Limb (tissue), 2 donors: ENCODE measurements around the gene TNN.
"Not testable (repeated sequence)": the region's sequence is repeated elsewhere in the genome, so short reads cannot be mapped to it uniquely, and the experiment has no call there.

Experiments used
- DNase-seq, 2 donors: peaks; one replicate each; pipeline ENCODE4 v3.0.0-alpha.2; 2016; ENCODE audit errors: extremely low spot score in 2 of 2

Gene TNN

DNA sequence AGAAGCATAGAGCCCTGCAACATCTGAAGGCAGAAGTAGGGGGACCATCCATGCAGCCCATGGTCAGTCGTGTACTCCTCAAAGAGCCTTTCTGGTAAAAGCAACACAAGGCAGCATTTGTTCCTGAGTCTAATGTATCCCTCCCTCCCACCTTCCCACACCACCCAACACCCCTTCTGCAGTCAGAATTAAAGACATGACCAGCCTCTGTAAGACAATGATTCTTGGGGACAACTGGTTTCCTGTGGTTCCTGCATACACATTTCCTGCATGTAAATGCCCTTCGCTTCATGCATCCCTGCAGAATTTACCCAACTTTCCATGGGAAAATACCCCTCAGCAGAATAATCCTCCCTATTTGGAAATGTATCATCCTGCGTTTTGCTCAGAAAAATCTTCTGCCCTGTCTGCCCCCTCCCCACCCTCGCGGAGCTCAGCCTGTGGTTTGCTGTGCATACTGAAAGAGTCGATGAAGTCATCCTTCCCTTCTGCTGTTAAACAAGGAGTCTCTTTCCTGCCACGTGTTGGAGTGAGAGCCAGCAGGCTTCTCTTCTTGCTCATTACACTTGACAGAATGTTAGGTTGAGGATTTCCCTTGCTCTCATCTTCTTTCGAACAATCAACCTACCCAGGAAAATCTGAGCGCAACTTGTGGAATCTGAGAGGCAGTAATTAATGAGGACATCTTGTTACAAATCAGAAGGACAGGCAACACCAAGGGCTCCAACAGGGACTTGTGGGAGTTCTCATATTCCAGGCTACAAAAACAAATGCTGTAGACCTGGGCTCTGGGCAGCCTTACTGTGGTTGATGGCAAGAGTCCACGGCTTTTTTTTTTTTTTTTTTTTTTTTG, 4.7 kb downstream of the TNN start:
- peak; percentile 70 to 86 for DNase-seq

DNA sequence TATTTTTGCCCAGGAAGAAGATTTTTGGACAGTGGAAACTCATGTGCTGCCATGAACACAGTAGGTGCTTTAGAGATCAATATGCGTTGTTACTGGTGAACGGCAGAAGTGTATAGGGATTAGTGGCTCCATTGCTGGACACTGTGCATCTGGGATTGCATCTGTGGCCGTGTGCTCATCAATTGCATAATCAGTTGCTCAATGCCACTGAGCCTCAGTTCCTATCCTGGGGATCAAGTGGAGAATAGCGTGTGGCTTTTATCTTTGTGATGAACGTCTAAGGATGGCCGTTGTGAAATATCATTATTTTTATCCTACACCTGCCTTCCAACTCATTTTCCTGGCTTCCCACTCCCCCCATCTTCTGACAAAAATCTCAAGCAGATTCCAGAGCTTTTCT, 5.4 kb downstream of the TNN start:
- DNase-seq = no peak

DNA sequence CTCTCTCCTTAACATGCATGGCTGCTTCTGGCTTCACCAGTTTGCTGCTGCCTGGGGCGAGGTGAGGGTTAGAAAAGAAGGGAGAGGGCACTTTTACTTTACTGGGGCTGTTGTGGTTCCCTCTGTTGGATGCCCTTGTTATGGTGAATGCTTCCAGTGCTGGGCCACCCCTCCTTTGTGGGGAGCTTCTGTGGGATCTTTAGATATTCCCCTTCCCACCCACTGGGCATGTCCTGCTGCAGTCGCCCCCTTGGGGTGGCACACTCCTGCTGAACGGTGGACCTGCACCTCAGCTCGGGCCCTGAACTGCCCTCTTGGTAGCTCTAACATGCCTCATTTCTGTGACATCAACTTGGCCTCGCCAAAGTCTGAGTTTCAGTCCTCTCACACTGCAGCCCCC, 6.0 kb downstream of the TNN start:
- DNase-seq = no peak

DNA sequence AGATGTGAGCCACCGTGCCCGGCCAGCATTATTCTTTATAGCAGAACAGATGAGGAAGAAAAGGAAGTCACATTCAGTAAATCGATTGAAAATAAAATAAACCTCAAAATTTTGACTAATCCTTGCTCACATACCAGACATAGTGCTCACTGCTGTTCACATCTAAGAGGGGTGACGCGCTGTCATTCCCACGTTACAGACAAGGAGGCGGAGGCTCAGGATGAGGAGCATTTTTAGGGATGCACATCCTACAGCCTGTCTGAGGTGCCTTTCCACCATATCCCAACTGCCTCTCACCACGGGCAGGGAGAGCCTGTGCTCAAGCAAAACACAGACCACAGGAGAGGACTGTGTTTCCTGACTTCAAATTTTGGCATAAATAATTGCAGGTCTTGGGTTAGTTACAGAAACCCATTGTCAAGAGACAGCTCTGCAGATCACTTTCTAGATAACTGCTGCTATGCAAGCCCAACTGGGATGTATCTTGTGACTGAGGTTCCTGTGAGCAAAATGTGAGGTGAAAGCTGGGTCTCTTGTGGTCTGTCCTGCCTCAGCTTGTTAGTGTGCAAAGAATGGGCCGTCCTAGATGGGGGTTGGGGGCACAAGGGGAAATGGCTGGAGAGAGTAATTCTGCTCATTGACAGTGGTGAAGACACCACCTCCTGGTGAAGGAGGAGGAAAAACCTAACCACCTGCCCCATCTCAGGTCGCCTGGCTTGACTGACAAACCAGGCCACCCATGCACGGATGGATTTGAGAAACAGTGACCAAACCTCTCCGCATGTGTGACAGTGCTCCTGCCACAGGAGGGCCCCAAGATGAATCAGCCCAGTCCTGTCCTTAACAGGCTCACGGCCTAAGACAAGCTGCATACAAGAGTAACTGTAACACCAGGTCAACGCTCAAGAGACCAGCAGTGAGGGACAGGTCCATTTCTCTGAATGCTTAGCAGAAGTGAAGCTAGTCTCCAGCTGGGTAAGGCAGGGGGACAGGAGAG, 8.2 kb downstream of the TNN start:
- DNase-seq = no peak

DNA sequence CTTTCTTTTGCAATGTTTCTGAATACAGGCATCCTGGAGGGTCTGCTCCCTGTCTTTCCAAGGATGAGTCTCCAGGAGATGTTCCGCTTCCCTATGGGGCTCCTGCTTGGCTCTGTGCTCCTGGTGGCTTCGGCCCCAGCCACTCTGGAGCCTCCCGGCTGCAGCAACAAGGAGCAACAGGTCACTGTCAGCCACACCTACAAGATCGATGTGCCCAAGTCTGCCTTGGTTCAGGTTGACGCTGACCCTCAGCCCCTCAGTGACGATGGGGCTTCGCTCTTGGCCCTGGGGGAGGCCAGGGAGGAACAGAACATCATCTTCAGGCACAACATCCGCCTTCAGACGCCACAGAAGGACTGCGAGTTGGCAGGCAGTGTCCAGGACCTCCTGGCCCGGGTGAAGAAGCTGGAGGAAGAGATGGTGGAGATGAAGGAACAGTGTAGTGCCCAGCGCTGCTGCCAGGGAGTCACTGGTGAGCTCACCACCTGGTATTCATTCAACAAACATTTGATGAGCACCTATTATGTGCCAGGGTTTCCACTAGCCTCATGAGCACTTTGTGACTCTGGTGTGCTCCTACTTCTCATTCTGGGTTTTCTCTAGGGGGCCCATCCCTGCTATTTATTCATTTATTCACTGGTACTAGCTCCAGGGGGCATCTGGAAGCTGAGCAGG, 9.9 kb downstream of the TNN start:
- DNase-seq = no peak

DNA sequence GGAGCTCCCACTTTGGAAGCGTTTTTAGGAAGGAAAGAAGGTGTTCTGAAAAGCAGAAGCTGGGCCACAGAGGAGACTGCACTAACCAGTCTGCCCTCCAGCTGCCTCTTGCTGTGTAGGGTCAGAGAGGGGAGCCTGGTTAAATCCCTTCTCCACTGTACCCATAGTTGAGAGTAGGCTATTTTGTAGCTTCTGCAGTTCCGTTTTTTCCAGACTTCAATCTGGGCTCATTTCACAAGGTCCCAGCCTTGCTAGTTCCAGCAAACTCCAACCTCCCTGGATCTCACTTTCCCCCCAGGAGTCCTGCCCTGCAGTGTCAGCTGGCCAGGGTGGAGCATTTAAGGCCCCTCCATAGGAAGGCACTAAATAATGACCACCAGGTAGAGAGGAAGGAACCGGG, 11.0 kb downstream of the TNN start:
- no peak for DNase-seq

DNA sequence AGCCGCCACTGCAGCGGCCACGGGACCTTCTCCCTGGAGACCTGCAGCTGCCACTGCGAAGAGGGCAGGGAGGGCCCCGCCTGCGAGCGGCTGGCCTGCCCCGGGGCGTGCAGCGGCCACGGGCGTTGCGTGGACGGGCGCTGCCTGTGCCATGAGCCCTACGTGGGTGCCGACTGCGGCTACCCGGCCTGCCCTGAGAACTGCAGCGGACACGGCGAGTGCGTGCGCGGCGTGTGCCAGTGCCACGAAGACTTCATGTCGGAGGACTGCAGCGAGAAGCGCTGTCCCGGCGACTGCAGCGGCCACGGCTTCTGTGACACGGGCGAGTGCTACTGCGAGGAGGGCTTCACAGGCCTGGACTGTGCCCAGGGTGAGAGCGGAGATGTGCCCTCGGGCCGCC, 11.7 kb downstream of the TNN start:
- no peak for DNase-seq

DNA sequence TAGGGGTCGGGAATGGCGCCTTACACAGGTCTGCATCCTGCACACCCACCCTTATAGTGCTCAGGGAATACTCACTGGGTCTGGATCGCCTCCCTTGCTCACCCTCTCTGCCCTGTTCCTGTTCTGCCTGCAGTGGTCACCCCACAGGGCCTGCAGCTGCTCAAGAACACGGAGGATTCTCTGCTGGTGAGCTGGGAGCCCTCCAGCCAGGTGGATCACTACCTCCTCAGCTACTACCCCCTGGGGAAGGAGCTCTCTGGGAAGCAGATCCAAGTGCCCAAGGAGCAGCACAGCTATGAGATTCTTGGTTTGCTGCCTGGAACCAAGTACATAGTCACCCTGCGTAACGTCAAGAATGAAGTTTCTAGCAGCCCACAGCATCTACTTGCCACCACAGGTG, 12.4 kb downstream of the TNN start:
- DNase-seq = no peak

DNA sequence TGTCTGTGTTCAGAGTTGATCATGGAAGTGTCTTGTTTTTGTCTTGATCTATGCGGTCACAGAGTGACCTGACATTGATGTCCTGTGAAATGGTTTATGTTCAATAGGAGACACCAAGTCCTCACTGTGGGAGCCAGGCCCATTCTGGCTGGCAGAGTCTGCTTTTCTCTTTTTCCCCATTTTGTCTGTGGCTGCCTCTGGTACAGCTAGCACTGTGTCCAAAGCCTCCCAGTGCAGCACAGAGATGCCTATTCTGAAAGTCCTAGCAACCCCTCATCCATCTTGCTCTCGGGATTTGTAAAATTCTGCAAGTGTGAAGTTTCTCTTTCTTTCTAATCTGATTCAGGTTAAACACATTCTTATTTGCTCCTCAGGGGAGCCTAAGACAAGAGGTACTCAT, 14.3 kb downstream of the TNN start:
- no peak for DNase-seq

DNA sequence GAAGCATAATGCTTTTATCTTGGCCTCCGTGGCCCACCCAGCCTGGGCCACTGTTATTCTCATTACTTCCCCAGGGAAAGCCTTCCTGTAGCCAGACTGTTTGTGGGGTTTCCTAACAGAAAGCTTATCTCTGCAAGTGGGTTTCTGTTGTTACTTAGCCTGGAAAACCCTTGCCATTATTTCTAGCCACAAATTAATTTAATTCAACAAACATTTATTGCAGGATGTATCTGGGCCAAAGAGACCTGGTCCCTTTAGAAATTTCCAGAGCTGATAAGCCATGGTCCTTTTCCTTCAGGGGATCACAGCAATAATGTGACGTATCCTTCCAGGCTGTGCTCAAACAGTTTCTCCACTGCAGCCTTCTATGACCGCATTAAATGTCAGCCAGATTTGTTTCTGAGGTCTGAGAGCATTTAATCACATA, 20.9 kb downstream of the TNN start:
- DNase-seq = no peak

DNA sequence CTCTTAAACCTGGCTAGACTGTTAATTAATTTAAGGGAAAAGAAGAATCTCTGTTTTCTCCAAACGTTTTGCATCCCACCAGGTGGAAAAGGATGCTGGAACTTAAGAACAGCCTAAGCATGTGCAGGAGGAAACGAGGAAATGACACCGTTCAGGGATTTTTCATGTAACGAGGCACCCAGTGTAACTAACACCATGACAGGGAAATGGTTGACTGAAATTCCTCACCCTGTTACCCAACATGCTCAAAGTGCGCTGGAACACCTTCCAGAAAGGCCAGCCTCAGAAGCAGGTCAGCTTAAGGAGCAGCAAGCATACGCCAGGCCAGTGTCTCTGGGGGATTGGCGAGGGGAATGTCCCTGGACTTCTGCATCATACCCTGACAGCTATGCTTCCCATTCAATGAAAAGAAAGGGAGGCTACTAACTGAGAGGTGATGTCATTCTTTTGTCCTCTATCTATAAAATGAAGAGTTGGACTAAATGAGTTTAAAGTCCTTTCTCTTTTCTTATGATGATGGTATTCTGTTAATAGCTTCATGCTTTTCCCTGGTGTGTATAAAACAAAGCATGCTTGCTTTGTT, 21.6 kb downstream of the TNN start:
- no peak for DNase-seq

DNA sequence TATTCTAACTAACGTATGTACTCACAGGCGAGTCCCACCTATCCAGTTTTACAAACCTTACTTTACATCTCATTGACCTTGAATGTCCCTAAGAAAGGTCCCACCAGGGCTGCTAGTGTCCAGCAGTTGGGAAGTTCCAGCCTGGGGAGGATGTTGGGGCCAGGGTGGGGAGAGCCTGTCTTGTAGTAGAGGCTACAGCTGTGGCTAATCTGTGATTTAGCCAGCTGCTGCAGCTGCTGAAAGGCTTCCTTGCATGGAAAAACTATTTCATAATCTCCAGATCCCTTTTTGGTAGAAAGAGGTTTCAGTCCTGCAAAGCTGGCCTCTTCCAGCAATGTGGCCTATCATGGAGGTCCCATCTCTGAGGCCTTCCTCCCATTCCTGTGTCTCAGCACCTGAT, 23.1 kb downstream of the TNN start:
- DNase-seq = no peak

DNA sequence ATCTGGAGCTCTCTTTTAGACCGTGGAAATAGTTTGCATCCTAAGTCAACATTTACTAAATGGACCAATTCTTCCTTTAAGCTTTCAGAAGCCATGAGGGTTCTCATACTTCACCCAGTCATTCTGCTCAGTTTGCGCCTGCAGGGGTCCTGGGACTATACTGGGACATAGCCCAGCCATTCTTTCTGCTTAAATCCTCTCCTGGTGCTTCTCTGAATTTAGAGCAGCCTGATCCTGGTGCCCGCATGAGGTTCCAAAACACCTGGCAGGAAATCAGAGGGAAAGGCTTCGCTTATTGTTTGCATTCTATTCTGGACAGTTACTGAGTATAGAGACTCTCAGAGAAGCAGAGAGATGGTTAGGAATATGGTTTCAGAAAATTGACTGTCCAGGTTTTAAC, 27.0 kb downstream of the TNN start:
- no peak for DNase-seq

DNA sequence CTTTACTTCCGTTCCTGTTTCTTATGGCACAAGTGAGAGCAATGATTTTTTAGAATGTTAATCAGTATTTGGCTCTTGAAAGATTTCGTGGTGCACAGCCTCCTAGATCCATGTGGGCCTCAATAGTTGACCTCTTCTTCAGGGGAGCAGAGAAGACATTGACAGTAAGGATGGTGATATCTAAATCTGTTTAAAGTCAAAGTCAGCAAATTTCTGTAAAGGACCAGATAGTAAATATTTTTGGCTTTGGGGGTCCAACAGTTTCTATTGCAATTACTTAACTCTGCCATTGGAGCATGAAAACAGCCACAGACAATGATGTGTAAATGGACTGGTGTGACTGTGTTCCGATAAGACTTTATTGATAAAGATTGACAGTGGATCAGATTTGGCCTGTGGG, 27.4 kb downstream of the TNN start:
- no peak for DNase-seq

DNA sequence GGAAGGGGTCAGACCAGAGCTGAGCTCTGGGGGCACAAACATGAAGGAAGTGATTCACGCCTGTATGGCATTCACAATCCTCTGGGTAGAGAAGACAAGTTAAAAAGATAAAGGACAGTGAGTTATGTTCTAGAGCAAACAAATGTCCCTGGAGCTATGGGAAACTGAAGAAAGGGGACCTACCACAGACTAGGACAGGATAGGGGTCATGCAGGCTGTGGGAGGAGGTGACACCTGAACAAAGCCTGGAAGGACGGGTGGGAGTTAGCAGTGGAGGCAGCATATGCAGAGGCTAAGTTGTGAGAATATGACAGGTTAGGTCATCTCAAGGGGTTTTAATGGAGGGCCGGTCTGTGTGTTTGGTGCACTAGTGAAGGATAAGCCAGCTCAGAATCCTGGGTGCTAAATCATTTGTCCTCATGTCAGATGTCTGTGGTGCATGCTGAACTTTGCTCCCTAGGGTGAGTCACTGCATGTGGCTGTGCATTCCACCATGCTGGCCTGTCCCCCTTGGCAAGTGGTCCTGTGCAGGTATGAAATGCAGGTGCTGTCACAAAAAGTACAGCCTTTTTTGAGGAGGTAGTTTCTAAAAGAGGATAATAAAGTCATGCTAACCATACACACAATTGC, 28.5 kb downstream of the TNN start:
- no peak for DNase-seq

DNA sequence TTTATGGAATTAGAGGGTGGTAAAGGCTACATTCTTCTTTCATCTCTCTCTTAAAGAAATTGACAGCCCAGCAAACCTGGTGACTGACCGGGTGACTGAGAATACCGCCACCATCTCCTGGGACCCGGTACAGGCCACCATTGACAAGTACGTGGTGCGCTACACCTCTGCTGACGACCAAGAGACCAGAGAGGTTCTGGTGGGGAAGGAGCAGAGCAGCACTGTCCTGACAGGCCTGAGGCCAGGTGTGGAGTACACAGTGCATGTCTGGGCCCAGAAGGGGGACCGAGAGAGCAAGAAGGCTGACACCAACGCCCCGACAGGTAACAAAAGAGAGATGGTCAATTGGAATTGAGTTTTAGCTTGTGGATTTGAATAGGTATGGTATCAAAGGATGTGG, 29.7 kb downstream of the TNN start:
- no peak for DNase-seq

DNA sequence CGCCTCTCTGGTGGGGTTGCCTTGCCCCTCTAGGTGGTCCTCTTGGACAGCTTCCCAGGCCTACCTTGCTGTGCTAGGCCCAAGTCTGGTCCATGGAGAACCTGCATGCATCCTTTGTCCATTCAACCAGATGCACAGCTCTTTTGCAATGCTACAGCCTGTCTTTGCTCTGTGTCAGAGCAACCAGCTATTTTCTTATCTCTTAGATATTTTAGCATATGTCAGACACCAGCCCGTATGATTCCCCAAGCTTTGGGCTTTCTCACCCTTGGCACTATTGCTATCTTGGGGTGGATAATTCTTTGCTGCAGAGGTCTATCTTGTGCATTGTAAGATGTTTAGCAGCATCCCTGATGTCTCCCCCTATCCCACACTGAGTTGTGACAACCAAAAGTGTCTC, 32.3 kb downstream of the TNN start:
- DNase-seq = no peak

DNA sequence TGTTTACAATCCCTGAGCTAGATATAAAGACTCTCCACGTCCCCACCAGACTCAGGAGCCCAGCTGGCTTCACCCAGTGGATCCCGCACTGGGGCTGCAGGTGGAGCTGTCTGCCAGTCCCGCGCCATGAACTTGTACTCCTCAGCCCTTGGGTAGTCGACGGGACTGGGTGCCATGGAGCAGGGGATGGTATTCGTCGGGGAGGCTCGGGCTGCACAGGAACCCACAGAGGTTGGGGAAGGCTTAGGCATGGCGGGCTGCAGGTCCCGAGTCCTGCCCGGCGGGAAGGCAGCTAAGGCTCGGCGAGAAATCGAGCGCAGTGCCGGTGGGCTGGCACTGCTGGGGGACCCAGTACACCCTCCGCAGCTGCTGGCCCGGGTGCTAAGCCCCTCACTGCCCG, 34.5 kb downstream of the TNN start:
- DNase-seq = not testable (repeated sequence)

DNA sequence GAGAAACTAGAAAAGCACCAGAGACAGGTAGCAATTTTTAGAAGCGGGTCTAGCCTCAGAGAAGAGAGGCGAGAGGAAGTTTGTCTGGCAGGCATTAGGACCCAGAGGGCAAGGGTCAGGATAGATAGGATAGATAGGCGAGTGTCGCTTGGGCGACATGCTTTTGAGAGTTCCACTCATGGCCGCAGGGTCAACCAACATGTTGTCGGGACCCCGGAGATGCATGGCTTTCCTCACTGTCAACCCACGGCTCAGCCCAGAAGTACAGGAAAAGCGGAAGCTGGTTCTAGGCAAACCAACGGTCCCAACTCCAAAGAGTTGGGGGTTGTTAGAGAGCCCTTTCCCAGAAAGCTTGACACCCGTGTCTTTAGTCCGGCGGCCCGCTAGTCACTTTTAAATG, 38.9 kb downstream of the TNN start:
- not testable (repeated sequence) for DNase-seq

DNA sequence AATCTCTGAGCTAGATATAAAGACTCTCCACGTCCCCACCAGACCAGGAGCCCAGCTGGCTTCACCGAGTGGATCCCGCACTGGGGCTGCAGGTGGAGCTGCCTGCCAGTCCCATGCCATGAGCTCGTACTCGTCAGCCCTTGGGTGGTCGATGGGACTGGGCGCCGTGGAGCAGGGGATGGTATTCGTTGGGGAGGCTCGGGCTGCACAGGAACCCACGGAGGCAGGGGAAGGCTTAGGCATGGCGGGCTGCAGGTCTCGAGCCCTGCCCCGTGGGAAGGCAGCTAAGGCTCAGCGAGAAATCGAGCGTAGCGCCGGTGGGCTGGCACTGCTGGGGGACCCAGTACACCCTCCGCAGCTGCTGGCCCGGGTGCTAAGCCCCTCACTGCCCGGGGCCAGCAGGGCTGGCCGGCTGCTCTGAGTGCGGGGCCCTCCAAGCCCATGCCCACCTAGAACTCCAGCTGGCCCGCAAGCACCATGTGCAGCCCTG, 40.7 kb downstream of the TNN start:
- DNase-seq = not testable (repeated sequence)

DNA sequence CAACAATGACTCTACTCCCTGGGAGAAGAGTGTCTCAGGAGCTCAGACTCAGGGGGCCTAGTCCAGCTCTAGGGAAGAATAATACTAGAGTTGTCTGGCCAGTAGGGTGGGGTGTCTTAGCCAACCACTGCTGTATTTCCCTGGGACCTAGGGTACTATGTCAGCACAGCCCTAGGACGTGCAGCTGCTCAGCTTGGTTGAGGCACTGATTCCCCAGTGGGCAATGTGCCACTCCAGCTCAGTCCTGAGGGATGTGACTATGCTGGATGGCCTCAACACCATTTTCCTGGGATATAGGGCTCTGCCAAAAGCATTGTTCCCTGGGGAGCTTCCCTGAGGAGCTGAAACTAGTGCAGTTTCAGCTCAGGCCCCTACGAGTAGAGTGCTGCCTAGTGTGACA, 47.4 kb downstream of the TNN start:
- DNase-seq = no peak
